HG03565 (cell line): ENCODE measurements around the gene SORCS1.
"Not testable (repeated sequence)": the region's sequence is repeated elsewhere in the genome, so short reads cannot be mapped to it uniquely, and the experiment has no call there.

Source experiments
- ATAC-seq: cut with Tn5 transposase; IDR thresholded peaks from one replicate; pipeline ENCODE4 v1.9.1; 2021; ENCODE audit warnings: mild to moderate bottlenecking, moderate library complexity; ENCODE audit not compliant: unreplicated experiment

SORCS1 gene

DNA sequence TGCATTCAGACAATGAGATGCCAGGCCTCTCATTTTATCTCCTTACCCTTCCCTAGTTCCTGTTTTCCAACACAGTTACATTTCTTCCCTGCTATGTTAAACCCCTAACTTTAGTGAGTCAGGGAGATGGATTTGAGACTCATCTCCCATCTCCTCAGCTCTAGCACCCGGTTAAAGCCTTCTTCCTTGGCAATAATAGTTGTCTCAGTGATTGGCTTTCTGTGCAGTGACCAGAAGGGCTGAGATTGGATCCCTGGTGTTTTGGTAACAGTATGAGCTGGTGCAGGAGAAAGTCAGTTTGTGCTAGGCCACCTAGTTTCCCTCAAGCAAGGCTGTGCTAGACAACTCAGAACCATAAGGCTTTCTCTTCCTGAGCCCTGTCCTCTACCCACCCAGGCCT is 212.5 kb downstream of the SORCS1 start:
- no peak for ATAC-seq

DNA sequence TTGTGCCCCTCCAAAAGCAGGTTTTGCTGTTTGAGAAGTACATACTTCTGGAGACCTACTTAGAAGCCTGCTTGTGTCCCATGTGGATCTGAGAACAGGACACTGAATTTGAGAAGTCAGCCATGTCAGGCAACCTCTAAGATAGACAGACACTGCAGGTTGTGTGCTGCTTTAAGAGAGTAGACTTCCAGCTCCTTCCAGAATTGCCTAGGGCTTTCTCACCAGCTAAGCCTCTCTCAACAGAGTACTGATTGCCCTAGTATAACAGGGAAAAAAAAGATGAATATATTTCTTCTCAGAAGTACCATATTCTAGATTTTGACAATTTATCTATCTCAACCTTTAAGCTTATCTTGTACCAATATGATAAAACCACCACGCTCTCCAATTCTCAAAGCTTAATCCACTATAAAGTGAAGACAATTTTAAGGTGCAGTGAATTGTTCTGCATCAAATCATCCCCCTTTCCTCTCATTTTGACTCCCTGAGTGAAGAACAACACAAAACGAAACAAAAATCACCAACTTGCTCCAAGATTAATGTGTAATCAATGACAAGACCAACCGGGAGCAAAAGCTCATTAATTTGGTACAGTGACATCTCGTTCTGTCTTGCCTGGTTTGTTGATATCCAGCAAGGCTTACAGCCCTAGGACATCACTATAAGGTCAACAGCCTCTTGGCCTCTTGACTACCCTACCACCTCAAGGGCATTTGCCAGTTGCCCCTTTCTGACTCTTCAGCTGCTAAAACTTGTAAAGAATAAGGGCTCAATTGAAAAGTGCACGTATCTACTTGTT is 214.6 kb downstream of the SORCS1 start:
- ATAC-seq = no peak

DNA sequence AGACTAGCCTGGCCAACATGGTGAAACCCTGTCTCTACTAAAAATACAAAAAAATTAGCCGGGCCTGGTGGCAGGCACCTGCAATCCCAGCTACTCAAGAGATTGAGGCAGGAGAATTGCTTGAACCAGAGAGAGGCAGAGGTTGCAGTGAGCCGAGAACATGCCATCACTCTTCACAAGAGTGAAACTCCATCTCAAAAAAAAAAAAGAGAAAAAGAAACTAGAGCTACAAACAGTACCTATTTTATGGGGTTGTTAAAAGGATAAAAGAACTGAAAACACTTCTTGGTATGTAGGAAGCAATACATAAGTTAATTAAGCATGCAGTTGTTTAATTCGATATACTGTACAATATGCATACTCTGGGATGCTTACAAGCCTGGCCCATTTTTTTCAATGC is 216.9 kb downstream of the SORCS1 start:
- ATAC-seq = no peak

DNA sequence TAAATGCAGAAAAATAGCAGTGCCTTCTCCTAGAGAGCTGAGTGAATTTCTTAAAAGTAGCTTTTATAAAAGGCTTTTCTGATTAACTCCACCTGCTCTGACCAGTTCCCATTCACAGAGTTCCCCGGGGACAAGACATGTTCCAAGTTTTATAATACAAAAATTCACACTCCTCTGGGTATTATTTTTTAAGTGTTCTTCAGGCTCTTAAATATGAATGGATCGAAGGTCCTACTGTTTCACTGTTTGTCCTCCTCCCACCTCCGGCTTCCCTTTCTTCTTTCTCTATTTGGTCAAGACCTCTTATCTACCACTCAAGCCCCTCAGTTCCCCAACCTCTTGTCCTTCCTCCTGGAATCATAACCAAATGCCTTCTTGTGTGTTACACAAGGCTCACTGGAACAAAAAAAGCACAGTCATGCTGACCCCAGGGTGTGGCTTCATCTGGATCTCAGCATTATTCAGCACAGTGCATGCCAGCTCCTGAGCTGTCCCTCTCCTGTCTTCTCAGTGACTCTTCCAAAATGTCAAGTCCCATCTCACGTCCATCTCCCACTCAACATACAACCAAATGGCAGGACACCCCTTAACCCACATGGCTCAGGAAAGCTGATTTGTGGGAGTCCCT is 222.4 kb downstream of the SORCS1 start:
- no peak for ATAC-seq

DNA sequence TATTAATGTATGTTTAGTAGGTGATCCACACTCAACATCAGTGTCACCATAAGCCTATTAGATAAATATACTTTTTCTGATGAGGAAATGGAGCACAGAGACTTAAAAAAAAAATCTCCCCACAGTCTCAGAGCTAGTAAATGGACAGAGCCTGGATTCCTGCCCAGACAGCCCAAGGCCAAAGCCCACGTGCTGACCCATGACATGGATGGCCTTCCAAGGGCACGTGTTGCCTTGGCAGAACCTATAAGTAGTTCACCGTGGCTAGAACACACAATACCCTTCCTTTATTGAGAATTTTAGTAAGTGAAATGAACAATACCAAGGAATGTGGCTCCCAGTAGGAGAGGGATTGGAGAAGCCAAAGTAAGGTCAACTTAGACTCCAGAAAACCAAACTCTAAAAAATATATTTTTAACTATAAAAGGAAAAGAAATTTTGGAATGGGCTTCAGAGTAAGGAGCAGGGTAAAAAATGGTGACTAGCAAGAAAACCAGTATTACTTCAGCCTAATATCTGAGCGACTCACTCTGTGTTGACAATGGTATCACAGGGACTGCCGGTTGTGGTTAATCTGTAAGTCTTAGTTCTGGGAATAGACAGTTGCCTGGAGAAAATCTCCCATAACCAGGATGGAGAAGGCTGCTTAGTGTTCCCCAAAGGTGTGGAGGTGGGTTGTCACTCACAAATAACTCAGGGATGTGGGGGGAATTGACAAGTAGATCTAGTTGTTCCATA is 223.0 kb downstream of the SORCS1 start:
- ATAC-seq = no peak

DNA sequence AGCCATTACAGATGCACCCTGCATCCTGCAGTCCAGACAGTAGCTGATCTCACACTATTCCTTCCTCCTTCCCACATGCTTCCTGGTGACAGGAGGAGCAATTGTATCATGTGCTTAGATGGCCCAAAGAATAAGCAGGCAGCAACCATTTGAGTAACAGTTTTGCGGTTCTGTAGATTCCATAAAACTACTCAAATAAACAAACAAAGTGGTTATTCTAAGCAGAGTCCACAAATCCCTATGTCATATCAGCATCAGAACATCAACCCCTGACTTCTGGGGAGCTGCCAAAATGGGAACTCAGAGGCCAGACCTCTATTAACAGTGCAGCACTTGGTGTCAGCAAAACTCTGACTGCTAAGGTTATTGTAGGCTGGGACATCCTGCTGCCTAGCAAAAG is 226.0 kb downstream of the SORCS1 start:
- ATAC-seq = no peak

DNA sequence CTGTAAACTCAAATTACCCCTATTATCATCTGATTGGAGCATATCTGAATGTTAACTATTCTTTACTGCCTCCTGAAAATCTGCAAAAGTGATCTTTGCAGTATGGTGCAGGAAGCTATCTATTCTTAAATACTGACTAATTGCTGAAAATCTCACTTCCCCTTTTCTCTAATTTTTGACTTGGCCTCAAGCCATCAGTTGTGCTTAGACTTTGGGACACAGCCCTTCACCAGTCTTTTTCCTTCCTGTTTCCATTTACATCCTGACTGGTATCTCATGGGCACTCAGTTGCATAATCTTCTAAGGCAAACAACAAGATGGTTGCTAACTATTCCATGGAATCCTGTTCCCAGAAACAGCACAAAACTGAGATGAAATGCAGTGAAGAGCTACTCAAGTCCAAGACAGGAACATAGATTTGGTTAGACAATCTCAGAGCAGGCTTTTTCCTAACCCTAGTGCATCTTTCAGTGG is 228.5 kb downstream of the SORCS1 start:
- ATAC-seq = peak; percentile 68

DNA sequence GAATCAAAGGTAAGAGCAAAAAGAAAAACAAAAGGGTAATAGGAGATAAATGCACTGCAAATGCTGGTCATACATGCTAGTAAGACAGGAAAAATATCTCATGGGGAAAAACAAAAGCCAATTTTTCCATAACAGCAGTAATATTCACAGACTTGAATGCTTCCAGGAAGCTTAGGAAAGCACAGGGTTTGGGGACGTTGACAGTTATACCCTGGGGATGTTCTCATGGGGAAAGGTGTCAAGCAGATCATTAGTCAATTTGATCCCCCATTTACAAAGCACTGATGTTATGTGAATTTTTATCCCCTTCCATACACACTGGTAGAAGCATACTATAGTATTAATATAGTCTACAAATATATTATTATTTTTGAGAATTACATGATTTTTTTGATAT is 232.7 kb downstream of the SORCS1 start:
- no peak for ATAC-seq

DNA sequence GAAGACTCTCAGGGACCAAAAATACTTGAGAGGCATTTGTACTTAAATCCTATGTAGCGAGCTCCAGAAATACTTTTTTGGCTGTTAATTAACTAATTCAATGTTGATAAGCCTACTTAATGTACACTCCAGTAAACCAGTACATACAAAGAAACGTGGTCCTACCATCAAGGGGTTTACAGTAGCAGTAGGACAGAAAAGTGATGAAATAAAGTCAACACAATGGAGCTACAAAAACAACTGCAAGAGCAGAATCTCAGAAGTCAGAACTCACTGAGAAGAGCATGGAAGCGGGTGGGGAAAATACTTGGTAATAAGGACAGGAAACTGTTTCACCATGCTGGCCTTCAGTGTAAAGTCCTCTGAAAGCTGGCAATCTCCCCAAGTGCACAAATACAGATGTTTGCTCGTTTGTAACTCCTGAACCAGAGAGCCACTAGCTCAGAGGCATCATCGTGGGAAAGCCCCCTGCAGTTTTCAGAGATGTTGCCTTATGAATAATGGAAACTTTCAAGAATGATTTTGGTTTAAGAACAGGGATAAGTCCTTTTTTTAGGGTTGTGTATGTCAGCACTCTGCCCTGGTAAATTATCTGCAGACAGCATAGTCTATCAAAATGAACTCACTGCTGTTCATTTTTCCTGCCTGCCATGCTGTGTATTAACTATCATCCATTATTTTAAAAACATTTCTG is 233.2 kb downstream of the SORCS1 start:
- ATAC-seq = peak; percentile 69

DNA sequence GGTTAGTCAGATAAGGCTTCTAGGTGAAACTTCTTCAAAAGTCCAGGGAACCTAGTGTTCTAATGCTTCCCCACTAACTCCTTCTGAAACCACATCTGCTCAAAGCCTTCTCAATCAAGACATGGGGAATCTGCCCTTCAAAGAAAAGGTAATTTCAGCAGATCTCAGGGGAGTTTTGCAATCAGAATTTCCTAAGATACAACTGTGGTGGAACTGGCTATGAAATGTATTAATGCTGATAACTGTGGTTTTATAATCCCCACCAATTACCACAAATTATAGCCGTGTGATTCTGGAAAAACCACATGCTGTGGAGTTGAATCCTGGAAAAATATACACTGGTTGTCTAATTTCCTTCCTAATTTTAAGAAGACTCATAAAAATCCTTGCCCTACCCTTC is 233.8 kb downstream of the SORCS1 start:
- ATAC-seq = no peak

DNA sequence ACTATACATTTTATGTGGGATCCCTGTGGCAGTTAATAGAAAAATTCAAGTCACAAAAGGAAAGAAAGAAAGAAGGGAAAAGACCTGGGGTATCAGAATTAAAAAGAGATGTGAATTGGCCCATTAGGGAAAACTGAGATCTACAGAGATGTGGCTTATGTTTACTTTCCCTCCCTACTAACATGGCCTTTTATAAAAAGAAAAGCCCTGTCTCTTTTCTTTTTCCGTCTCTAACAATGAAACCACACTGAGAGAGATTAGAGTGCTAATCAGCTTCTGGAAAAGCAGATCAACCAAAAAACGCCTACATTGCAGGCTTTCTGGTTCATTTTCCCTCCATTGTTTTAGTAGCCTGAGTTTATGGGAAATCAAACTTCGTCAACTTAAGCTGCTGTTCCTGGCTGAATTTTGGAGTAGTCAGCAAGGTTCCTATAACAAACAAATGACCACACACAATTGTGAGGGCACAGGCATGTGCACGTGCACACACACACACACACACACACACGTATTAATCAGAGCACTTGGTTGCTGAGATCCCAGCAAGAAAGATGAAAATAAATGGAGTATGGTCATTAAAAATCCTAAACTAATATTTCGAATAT is 235.1 kb downstream of the SORCS1 start:
- no peak for ATAC-seq

DNA sequence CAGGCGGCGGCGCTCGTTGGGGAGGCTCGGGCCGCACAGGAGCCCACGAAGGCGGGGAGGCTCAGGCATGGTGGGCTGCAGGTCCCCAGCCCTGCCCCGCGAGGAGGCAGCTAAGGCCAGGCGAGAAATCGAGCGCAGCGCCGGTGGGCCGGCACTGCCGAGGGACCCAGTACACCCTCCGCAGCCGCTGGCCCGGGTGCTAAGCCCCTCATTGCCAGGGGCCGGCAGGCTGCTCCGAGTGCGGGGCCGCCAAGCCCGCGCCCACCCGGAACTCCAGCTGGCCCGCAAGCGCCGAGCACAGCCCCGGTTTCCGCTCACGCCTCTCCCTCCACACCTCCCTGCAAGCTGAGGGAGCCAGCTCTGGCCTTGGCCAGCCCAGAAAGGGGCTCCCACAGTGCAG is 236.4 kb downstream of the SORCS1 start:
- not testable (repeated sequence) for ATAC-seq

DNA sequence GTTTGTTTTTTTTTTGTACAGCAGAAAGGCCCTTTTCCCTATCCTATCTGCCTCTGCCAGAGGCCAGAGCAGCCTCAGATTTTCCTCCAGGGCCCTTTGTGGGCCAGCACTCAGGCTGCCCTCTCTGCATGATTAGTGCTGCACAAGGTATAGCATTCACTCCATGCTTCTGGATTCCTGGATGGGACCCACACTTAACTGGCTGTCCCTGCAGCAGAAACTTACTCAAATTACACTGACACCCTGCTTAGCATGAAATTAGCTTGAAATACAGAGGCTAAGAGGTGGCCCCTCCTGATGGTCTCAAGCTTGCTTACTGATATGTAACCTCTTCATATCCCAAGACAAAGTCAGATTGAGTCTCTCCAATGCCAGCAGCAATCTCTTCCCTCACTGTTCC is 239.3 kb downstream of the SORCS1 start:
- ATAC-seq = no peak

DNA sequence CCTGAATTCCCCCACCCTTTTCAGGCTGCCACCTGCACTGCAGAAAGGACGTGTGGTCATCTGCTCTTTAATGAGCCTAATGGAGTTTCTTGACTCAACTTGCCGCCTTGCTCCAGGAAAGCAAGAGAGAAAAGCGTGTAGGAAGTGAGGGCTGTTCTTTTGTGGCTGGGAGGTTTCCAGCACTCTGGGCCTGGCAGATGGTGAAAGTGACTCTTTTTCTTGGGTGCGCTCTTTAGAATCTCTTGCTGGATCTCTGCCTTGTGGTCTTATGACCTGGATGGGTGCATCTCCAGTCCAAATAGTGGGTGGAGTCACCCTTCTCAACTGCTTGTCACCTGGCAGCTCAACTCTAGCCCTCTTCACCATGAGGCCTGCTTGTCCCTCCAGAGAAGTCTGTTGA is 244.0 kb downstream of the SORCS1 start:
- no peak for ATAC-seq

DNA sequence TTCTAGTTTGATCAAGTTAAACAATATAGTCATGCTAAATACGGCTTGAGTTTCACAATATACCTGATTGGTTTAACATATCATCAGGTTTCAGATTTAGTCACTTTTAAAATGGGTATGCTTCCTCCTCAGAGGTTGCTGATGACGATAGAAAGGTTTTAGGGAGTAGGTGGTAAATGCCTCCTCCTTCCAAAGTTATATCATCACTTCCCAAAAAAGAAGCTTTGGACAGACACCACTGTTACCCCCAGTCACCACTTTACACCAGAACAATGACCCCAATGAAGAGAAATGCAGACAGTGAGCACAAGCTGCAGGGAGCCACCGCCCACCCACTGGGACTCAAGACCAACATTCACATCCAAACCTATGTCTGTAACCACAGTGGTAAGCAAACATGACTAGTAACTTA is 244.6 kb downstream of the SORCS1 start:
- ATAC-seq = peak; percentile 76

DNA sequence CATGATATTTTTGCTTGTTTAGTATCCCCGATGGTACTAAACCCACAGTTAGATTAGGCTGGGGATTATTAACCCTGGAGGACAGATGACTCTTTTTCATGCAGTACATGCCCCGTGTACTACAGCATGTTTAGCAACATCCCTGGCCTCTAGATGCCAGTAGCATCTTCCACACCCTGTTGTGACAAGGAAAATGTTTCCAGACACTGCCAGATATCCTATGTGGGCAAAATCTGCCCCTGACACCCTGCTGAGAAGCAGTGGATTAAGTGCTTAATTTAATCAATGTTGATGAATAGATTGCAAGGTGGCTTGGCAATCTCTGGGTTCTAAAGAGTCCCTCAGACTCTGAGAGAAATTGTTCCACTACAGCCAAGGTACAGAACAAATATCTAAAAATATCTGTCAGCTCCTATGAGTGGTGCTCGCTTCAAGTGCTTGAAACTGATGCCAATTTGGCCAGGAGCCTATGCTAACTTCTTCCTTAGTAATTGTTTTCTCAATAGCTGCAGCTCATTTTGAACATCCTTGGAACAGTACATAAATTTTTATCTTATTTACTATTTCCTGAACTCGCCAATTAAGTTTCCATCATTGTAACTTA is 247.0 kb downstream of the SORCS1 start:
- no peak for ATAC-seq

DNA sequence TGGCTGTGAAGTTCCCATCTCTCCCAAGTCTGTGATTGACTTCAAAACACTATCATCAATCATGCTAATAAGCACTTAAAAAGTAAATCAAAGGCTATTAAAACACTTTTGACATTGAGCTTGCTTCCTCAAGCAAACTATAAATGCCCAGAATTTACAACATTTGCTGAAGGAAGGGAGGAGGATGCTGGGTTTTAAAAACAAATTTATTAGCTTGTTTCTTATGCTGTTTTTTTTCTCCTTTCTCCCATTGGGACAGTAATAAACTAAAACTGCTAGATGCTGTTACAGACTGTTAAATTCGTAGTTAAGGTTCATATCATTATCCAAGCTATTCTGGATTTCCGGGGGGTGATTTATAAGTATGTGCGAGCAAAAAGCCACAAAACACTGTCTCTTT is 250.5 kb downstream of the SORCS1 start:
- ATAC-seq = no peak

DNA sequence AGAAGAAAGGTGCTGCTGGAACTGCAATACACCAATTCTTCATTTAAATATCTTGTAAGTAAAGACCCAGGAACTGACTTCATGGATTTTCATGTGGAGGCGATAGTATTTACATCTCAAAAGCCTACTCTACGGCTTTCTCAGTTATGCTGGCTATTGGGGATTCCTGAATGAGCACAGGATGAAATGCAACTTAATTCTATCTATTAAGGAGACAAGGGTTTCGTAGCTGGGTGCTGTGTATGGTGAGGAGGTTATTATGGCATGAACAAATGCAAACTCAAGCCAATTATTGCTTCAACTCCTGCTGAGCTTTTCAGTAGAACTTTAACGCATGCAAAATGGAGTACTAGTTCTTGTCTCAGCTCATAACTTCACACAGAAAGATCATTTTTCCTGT is 251.2 kb downstream of the SORCS1 start:
- ATAC-seq = no peak

DNA sequence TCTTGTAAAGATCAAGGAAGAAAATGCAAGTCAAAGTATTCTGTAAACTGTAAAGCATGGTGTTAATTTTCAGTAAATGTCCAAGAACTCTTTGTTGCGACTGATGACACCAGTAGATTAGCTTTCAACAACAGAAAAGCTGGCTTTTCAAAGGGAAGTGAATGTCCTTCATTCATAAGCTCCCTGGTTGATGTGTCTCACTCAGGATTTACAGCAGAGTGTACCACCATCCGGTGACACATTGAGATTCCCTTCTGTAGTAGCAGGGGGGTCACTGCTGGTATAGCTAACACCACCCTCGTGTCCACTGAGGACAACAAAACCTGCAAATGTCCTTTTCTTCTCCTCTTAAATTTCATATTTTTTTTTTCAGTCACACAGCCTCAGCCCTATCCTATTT is 253.4 kb downstream of the SORCS1 start:
- no peak for ATAC-seq

DNA sequence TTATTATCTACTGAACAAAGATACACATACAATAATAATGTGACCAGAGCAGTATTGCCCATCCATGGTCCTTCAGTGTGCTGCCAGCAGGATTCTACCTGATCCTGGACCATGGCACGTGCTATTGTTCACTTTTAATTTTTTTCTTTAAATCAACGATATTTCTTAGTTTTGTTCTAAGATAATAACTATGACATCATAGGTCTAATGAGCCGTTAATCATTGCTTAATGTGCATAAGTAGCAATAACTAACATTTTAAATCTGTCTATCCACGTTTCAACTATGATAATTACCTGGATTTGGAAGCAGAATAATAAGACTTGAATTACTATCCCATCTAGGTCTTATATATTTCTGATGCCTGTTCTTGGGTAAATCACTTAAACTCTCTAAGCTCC is 253.8 kb downstream of the SORCS1 start:
- ATAC-seq = no peak
